H1 (cell line): ENCODE measurements around the gene CWC15. TPM values are rescaled to one million over a fixed set of nuclear protein-coding genes. Genes with fewer than 3 reads are reported as not detected.

ENCODE experiments used
- CTCF ChIA-PET: fragments of 300-600 bp; sonication (Branson Sonifier 250); formaldehyde crosslinking; loops from one replicate; lab custom pipeline; 2021; ENCODE audit not compliant: partially characterized antibody; lab: Charles Lee
- POLR2A ChIA-PET: fragments of 300-600 bp; sonication (Branson Sonifier 250); formaldehyde crosslinking; loops from one replicate; lab custom pipeline; 2021; ENCODE audit warnings: inconsistent platforms; ENCODE audit not compliant: partially characterized antibody; lab: Charles Lee
- DNase-seq, 2 experiments: peaks; one replicate each; pipeline versions ENCODE4 v3.0.0 to v3.0.0-alpha.2; 2010 to 2022; ENCODE audit warnings: low spot score in 2 of 2, low read depth in 1 of 2, mixed read lengths in 1 of 2
- FAIRE-seq: peaks from 2 replicates; lab custom pipeline; 2011; peaks lifted over from hg19 to GRCh38; lab: Jason Lieb, UNC
- H2AFZ ChIP-seq: 2 replicates; pipeline ENCODE4 v1.8.1; 2012; ENCODE audit warnings: low read length, inconsistent platforms
- H2AK5ac ChIP-seq: 2 replicates; pipeline ENCODE4 v1.6.1; 2013; ENCODE audit warnings: low read depth, low read length
- H2BK120ac ChIP-seq: replicated peaks from 2 replicates; pipeline ENCODE3; 2013; ENCODE audit warnings: low read depth, low read length, inconsistent platforms
- H2BK12ac ChIP-seq: 2 replicates; pipeline ENCODE4 v1.6.1; 2013; ENCODE audit warnings: low read depth, low read length
- H2BK15ac ChIP-seq: 2 replicates; pipeline ENCODE4 v1.6.1; 2013; ENCODE audit warnings: low read length
- H2BK20ac ChIP-seq: 2 replicates; pipeline ENCODE4 v1.6.1; 2013; ENCODE audit warnings: low read length
- H2BK5ac ChIP-seq: 2 replicates; pipeline ENCODE4 v1.6.1; 2013; ENCODE audit warnings: low read depth, low read length
- H3K14ac ChIP-seq: 2 replicates; pipeline ENCODE4 v1.6.1; 2013; ENCODE audit warnings: inconsistent platforms; ENCODE audit not compliant: insufficient read length
- H3K18ac ChIP-seq: 2 replicates; pipeline ENCODE4 v1.6.1; 2013; ENCODE audit warnings: low read length; ENCODE audit errors: extremely low read depth
- H3K23ac ChIP-seq: 2 replicates; pipeline ENCODE4 v1.6.1; 2013; ENCODE audit warnings: inconsistent platforms; ENCODE audit not compliant: insufficient read length
- H3K23me2 ChIP-seq: 2 replicates; pipeline ENCODE4 v1.6.1; 2013; ENCODE audit warnings: low read depth, low read length
- H3K27ac ChIP-seq: 2 replicates; pipeline ENCODE4 v1.6.1; 2011; ENCODE audit warnings: low read depth, low read length, inconsistent platforms
- H3K27me3 ChIP-seq, 4 experiments: replicated peaks in 1 of 4; 1 replicate in 1 of 4; 2 replicates in 3 of 4; pipeline versions ENCODE4 v1.6.1 to v1.8.1; 2011 to 2013; ENCODE audit warnings: low read length in 3 of 4, mild to moderate bottlenecking in 3 of 4, inconsistent platforms in 2 of 4, mixed read lengths in 2 of 4, moderate library complexity in 1 of 4; ENCODE audit not compliant: control insufficient read depth in 3 of 4, insufficient read depth in 3 of 4; ENCODE audit errors: extremely low read depth in 1 of 4
- H3K36me3 ChIP-seq, 4 experiments: 2 replicates each; pipeline versions ENCODE4 v1.6.1 to v1.8.1; 2011 to 2013; ENCODE audit warnings: mild to moderate bottlenecking in 4 of 4, low read length in 3 of 4, moderate library complexity in 2 of 4, control low read depth in 1 of 4, inconsistent platforms in 1 of 4; ENCODE audit not compliant: insufficient read depth in 4 of 4, control insufficient read depth in 2 of 4
- H3K4ac ChIP-seq: replicated peaks from 2 replicates; pipeline ENCODE3; 2013; ENCODE audit warnings: low read length, low read depth, mixed read lengths, inconsistent platforms; ENCODE audit not compliant: insufficient read length
- H3K4me1 ChIP-seq, 4 experiments: replicated peaks in 1 of 4; 1 replicate in 1 of 4; 2 replicates in 3 of 4; pipeline versions ENCODE4 v1.6.1 to v1.8.1; 2011 to 2013; ENCODE audit warnings: low read length in 3 of 4, inconsistent platforms in 2 of 4, mixed read lengths in 1 of 4; ENCODE audit not compliant: insufficient read depth in 4 of 4, control insufficient read depth in 3 of 4
- H3K4me2 ChIP-seq, 2 experiments: 2 replicates each; pipeline versions ENCODE4 v1.6.1 to v1.8.1; 2011 to 2013; ENCODE audit warnings: low read depth in 2 of 2, low read length in 2 of 2, control low read depth in 1 of 2, inconsistent platforms in 1 of 2, mild to moderate bottlenecking in 1 of 2; ENCODE audit not compliant: insufficient read depth in 1 of 2
- H3K4me3 ChIP-seq, 4 experiments: fragments of 200-600, 300-600 bp in 1 of 4; sonication (generic), shearing (Covaris generic), sonication (Bioruptor Twin) in 1 of 4; 2 replicates each; pipeline versions ENCODE4 v1.5.1 to v1.8.1; 2011 to 2016; ENCODE audit warnings: low read length in 4 of 4, low read depth in 3 of 4, control low read depth in 2 of 4, inconsistent platforms in 2 of 4, mild to moderate bottlenecking in 2 of 4, mixed read lengths in 1 of 4, moderate library complexity in 1 of 4; ENCODE audit not compliant: insufficient read depth in 2 of 4; ENCODE audit errors: extremely low read depth in 1 of 4
- H3K56ac ChIP-seq: replicated peaks from 2 replicates; pipeline ENCODE3; 2013; ENCODE audit warnings: low read depth, mild to moderate bottlenecking, mixed read lengths, low read length, inconsistent platforms; ENCODE audit not compliant: insufficient read length
- H3K79me1 ChIP-seq: 2 replicates; pipeline ENCODE4 v1.6.1; 2013; ENCODE audit warnings: low read depth, low read length, control low read depth
- H3K79me2 ChIP-seq, 2 experiments: 2 replicates each; pipeline versions ENCODE4 v1.6.1 to v1.8.1; 2012 to 2013; ENCODE audit warnings: low read length in 2 of 2, mild to moderate bottlenecking in 2 of 2, inconsistent platforms in 1 of 2; ENCODE audit not compliant: insufficient read depth in 2 of 2, control insufficient read depth in 1 of 2
- H3K9ac ChIP-seq, 4 experiments: replicated peaks in 1 of 4; 1 replicate in 1 of 4; 2 replicates in 3 of 4; pipeline versions ENCODE4 v1.6.1 to v1.8.1; 2011 to 2013; ENCODE audit warnings: low read depth in 3 of 4, low read length in 3 of 4, control low read depth in 2 of 4, mild to moderate bottlenecking in 2 of 4, moderate library complexity in 2 of 4, inconsistent platforms in 1 of 4; ENCODE audit errors: extremely low read depth in 1 of 4
- H3K9me3 ChIP-seq, 2 experiments: 2 replicates each; pipeline versions ENCODE4 v1.6.1 to v1.8.1; 2012 to 2013; ENCODE audit warnings: mild to moderate bottlenecking in 2 of 2, moderate library complexity in 2 of 2, control low read depth in 1 of 2, inconsistent platforms in 1 of 2, low read depth in 1 of 2, low read length in 1 of 2, mixed read lengths in 1 of 2; ENCODE audit not compliant: insufficient read depth in 2 of 2
- H4K20me1 ChIP-seq, 2 experiments: replicated peaks in 1 of 2; 2 replicates each; pipeline versions ENCODE3 to v1.8.1; 2011 to 2013; ENCODE audit warnings: inconsistent platforms in 2 of 2, low read length in 2 of 2, mild to moderate bottlenecking in 1 of 2; ENCODE audit not compliant: insufficient read depth in 2 of 2, control insufficient read depth in 1 of 2
- H4K5ac ChIP-seq: 2 replicates; pipeline ENCODE4 v1.6.1; 2013; ENCODE audit warnings: low read length, low read depth, mixed read lengths, inconsistent platforms; ENCODE audit not compliant: insufficient read length
- H4K8ac ChIP-seq: 2 replicates; pipeline ENCODE4 v1.8.0; 2013; ENCODE audit warnings: mild to moderate bottlenecking, moderate library complexity, low read length, inconsistent platforms; ENCODE audit not compliant: insufficient read depth; ENCODE audit errors: extremely low read depth
- H4K91ac ChIP-seq: replicated peaks from 2 replicates; pipeline ENCODE3; 2013; ENCODE audit warnings: low read length, mixed read lengths, inconsistent platforms; ENCODE audit not compliant: insufficient read length
- BACH1 ChIP-seq: IDR thresholded peaks from 2 replicates; pipeline ENCODE4 v1.6.1; 2012; ENCODE audit warnings: low read length, improper control_type of control experiment
- GABPA ChIP-seq: IDR thresholded peaks from 2 replicates; pipeline ENCODE4 v1.6.1; 2011; ENCODE audit warnings: mild to moderate bottlenecking, low read length, moderate library complexity, borderline replicate concordance; ENCODE audit not compliant: insufficient read depth
- NANOG ChIP-seq: IDR thresholded peaks from 2 replicates; pipeline ENCODE4 v1.6.1; 2011; ENCODE audit warnings: low read length, low read depth, mild to moderate bottlenecking, inconsistent platforms; ENCODE audit not compliant: insufficient read depth, poor library complexity, severe bottlenecking
- SRF ChIP-seq: IDR thresholded peaks from 2 replicates; pipeline ENCODE4 v1.6.1; 2011; ENCODE audit warnings: mild to moderate bottlenecking, low read depth, low read length, moderate library complexity
- YY1 ChIP-seq: IDR thresholded peaks from 2 replicates; pipeline ENCODE4 v1.6.1; 2011; ENCODE audit warnings: low read depth, mild to moderate bottlenecking, low read length
- ZNF274 ChIP-seq: IDR thresholded peaks from 2 replicates; pipeline ENCODE4 v1.7.0; 2012; ENCODE audit warnings: low read length, borderline replicate concordance; ENCODE audit errors: extremely low read depth
- WGBS, 2 experiments: shearing (Covaris generic) in 1 of 2; methylation state at CpG; one replicate each; pipeline versions ENCODE4 v1.1.6 to v1.1.7; 2013 to 2015; ENCODE audit warnings: low lambda C conversion rate in 2 of 2, mixed read lengths in 2 of 2, inconsistent platforms in 1 of 2, low coverage in 1 of 2, missing lambda C conversion rate in 1 of 2; ENCODE audit not compliant: insufficient replicate concordance in 2 of 2, insufficient coverage in 1 of 2, insufficient read length in 1 of 2; ENCODE audit errors: extremely low coverage in 1 of 2, missing lambda C conversion rate in 1 of 2; 5-methylcytosine and 5-hydroxymethylcytosine counted together
- polyA plus RNA-seq, 7 experiments: library from polyadenylated mRNA; depleted of rRNA in 3 of 7; stranded (reverse) in 5 of 7; unstranded in 2 of 7; fragments of >200 nt in 5 of 7; fragments of 200-250 nt in 2 of 7; gene quantifications; 1 replicate in 5 of 7; 2 replicates in 1 of 7; 4 replicates in 1 of 7; pipeline versions ENCODE4 v1.2.1 to v1.2.3, GENCODE V29; 2011 to 2013; ENCODE audit warnings: missing spikeins in 2 of 7, mixed read lengths in 2 of 7
- total RNA-seq: library from RNA; stranded (reverse); fragmentation: NEBNext Ultra II Directional; extraction: Animal tissue kit (Norgen Biotek cat#: 25700); gene quantifications from 2 replicates; pipeline ENCODE4 v1.2.1, GENCODE V29; 2021
- TF ChIP-seq, protein P1 (sequence below): IDR thresholded peaks from 2 replicates; pipeline ENCODE4 v1.6.1; 2012; ENCODE audit warnings: inconsistent platforms

The CWC15 gene
- total and polyA plus RNA-seq, 2 of the 8 experiments (the other 6 are each of a cell fraction or from before 2014, with no cell fraction given), result 15.7 to 59.4 TPM

DNA sequence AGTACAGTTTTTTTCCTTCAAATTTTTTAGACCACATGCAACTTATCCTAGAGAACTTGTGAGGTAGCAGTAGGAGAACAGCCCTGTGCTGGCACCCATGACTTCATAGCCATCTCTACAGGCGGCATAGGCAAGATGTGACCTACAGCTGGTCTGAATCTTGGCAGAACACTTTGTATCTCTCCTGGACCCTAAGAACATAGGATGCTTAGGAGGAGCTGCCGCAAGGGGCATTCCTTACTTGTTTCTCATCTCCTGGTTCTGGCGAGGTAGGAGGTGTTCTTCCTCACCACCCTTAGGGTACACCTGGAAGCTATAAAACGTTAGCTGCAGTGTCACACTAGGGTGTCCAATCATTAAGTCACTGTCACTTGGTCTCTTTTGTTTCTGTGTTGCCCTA, 16.4 kb downstream of the CWC15 start:
- Histone ChIP-seq H3K4me3 (no peak overlapping the region), H3K4me2 (no peak overlapping the region), H3K27me3 (no peaks in the 10 kb centered on the region), H3K79me1 (no peaks in the 10 kb centered on the region), H4K20me1 (no peaks in the 10 kb centered on the region), H3K4ac (no peak overlapping the region), H3K18ac (no peak overlapping the region), H3K27ac (no peak overlapping the region), H2AFZ (no peak overlapping the region), H3K56ac (no peak overlapping the region), H3K9me3 (no peaks in the 10 kb centered on the region), H3K36me3 (peaks cover 0 to 8% (median 0%) of the 10 kb centered on the region in 4 experiments; a peak in 5 of 8 replicates), H2BK20ac (no peak overlapping the region), H4K5ac (no peak overlapping the region), H3K14ac (no peak overlapping the region), H2BK12ac (no peak overlapping the region), H4K8ac (no peak overlapping the region), H4K91ac (no peak overlapping the region), H3K9ac (no peak overlapping the region), H3K4me1 (no peaks in the 10 kb centered on the region), H2BK5ac (no peak overlapping the region), H2BK120ac (no peak overlapping the region), H3K79me2 (no peaks in the 10 kb centered on the region), H2AK5ac (no peak overlapping the region), H3K23ac (no peak overlapping the region), H2BK15ac (no peak overlapping the region), H3K23me2 (no peaks in the 10 kb centered on the region)
- WGBS, 2 experiments, result 54% methylated on average over 4 of the region's 4 CpGs; no CpG with 5 or more reads in 1 of the 2 experiments
- CTCF ChIA-PET, result interaction anchor here (0.8 to 2.6 kb wide), 2 partner anchors 11 to 333 kb away, joined by 3 to 13 read pairs; no protein-coding TSS in a partner anchor
- POLR2A ChIA-PET, result no interaction called here
- DNase-seq, result no peak
- FAIRE-seq, result no peak
- TF ChIP-seq ZNF274 (no peak), YY1 (no peak), SRF (no peak), GABPA (no peak), BACH1 (no peak), NANOG (no peak)
- TF ChIP-seq, protein P1, sequence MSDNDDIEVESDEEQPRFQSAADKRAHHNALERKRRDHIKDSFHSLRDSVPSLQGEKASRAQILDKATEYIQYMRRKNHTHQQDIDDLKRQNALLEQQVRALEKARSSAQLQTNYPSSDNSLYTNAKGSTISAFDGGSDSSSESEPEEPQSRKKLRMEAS, result no peak
